HG03469 (cell line): Measurements from ENCODE around the gene MUC5B.

Experiments
- ATAC-seq: cut with Tn5 transposase; IDR thresholded peaks from one replicate; pipeline ENCODE4 v1.9.1; 2021; ENCODE audit warnings: mild to moderate bottlenecking, moderate library complexity, moderate number of reproducible peaks; ENCODE audit not compliant: unreplicated experiment

Gene MUC5B

GRCh38 chr11:1306186-1307162, 83.6 kb downstream of the MUC5B start:
- ATAC-seq, result no peak

GRCh38 chr11:1307163-1307870, 84.5 kb downstream of the MUC5B start:
- no peak for ATAC-seq

GRCh38 chr11:1307998-1308742, 85.3 kb downstream of the MUC5B start:
- ATAC-seq, result no peak

- ATAC-seq, result peak; percentile 5
These were observed 86.1 kb downstream of the MUC5B start for GRCh38 chr11:1308743-1309497.

- ATAC-seq, result peak; percentile 59
These were observed 86.8 kb downstream of the MUC5B start, which contains the start of gene TOLLIP for GRCh38 chr11:1309498-1310317. TOLLIP (minus strand) TSS chr11:1309632; CDS start chr11:1309498, 134 bp downstream.

- no peak for ATAC-seq
These were observed 87.4 kb downstream of the MUC5B start for GRCh38 chr11:1310318-1310687.

- no peak for ATAC-seq
These were observed 88.1 kb downstream of the MUC5B start for GRCh38 chr11:1310772-1311468.
